ENCODE results near the gene ZNF367. TPM values are rescaled to one million over a fixed set of nuclear protein-coding genes. Genes with fewer than 3 reads are reported as not detected.

Gene ZNF367
- total and polyA plus RNA-seq, 2 experiments from 2014 or later: 2.5 to 12.3 TPM

GRCh38 chr9:96400132-96400910, 17.8 kb downstream of the ZNF367 start:
- no peak overlapping the region for H2AFZ ChIP-seq
- H3K4me3 ChIP-seq: no peak overlapping the region
- TF ChIP-seq ZNF462 (CRISPR knock-in tag; IDR thresholded peaks at IDR 0.05) (no peak), CTCF (conservative IDR thresholded peaks at IDR 0.05; ENCODE audit: low read depth in 2 of 2) (no peak), EZH2phosphoT487 (IDR thresholded peaks at IDR 0.05; ENCODE audit: unreplicated experiment) (no peak), STAT1 (IDR thresholded peaks at IDR 0.05; ENCODE audit: unreplicated experiment) (no peak), JUNB (IDR thresholded peaks at IDR 0.05; ENCODE audit: unreplicated experiment) (no peak), REST (IDR thresholded peaks at IDR 0.05; ENCODE audit: unreplicated experiment) (no peak), ETS1 (IDR thresholded peaks at IDR 0.05) (no peak), POLR2AphosphoS5 (IDR thresholded peaks at IDR 0.05; ENCODE audit: low read depth) (no peak), CREB1 (CRISPR knock-in tag; IDR thresholded peaks at IDR 0.05; ENCODE audit: low read depth) (no peak), ZNF114 (CRISPR knock-in tag; IDR thresholded peaks at IDR 0.05) (no peak), ZNF331 (CRISPR knock-in tag; IDR thresholded peaks at IDR 0.05; ENCODE audit: low read depth) (no peak)
- H3K27ac ChIP-seq (ENCODE audit: low read depth): no peak overlapping the region
- peaks cover 22% of the 10 kb centered on the region for H3K4me1 Mint-ChIP-seq
- DNase-seq (ENCODE audit: low spot score) (no peak), ATAC-seq (no peak)
- H3K4me2 ChIP-seq: no peak overlapping the region
- peaks cover 28% of the 10 kb centered on the region for H3K4me1 ChIP-seq (ENCODE audit: insufficient read depth)
- no peaks in the 10 kb centered on the region for H3K27me3 ChIP-seq (ENCODE audit: insufficient read depth)
- peaks cover 30% of the 10 kb centered on the region for H3K36me3 Mint-ChIP-seq (ENCODE audit: low read depth)
- H3K27me3 Mint-ChIP-seq (ENCODE audit: insufficient read depth, low read depth, poor library complexity): peaks cover 5% of the 10 kb centered on the region
- no peak overlapping the region for H3K27ac Mint-ChIP-seq
- peaks cover 14% of the 10 kb centered on the region; the same call in 1 of the 2 replicates for H3F3A ChIP-seq (replicated peaks; ENCODE audit: low read depth)
- peaks cover 18% of the 10 kb centered on the region for H3K9me3 Mint-ChIP-seq
- peaks cover 78% of the 10 kb centered on the region for H3K79me2 ChIP-seq (replicated peaks; ENCODE audit: insufficient read depth)
- H3K9me2 ChIP-seq (ENCODE audit: insufficient read depth): no peaks in the 10 kb centered on the region
- no peak overlapping the region for H3K4me3 Mint-ChIP-seq
- peaks cover 20% of the 10 kb centered on the region for H4K20me1 ChIP-seq (replicated peaks; ENCODE audit: insufficient read depth)
- no peaks in the 10 kb centered on the region for H3K36me3 ChIP-seq (ENCODE audit: insufficient read depth)
